HG03342 (cell line): ENCODE measurements around the gene TMEM88.

Experiments
- ATAC-seq: cut with Tn5 transposase; IDR thresholded peaks from one replicate; pipeline ENCODE4 v1.9.1; 2021; ENCODE audit warnings: mild to moderate bottlenecking, moderate library complexity; ENCODE audit not compliant: unreplicated experiment

Gene TMEM88

DNA sequence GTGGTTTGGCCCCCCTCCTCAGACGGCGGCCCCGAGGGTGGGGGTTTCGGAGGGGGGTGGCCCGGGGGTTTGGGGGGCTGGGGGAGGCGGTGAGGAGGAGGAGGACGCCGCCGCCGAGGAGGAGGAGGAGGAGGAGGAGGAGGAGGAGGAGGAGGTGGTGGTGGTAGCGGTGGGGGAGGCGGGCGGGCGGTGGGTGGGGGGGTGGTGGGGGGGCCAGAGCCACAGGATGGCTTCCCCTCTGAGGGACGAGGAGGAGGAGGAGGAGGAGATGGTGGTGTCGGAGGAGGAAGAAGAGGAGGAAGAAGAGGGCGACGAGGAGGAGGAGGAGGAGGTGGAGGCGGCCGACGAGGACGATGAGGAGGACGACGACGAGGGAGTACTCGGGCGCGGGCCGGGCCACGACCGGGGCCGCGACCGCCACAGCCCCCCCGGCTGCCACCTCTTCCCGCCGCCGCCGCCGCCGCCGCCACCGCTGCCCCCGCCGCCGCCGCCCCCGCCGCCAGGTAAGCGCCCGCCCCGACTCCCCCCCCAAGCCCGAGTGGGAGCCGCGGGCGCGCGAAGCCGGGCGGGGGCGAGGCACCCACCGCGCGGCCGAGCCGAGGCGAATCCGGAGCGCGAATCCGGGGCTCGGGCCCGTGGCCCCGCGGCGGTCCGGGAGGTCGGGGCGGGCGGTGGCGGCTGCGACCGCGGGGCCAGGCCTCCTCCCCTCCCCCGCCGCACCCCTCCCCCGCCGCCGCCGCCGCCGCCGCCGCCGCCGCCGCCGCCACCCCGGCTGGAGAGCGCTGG lies 29.9 kb downstream of the TMEM88 start:
- ATAC-seq: no peak

DNA sequence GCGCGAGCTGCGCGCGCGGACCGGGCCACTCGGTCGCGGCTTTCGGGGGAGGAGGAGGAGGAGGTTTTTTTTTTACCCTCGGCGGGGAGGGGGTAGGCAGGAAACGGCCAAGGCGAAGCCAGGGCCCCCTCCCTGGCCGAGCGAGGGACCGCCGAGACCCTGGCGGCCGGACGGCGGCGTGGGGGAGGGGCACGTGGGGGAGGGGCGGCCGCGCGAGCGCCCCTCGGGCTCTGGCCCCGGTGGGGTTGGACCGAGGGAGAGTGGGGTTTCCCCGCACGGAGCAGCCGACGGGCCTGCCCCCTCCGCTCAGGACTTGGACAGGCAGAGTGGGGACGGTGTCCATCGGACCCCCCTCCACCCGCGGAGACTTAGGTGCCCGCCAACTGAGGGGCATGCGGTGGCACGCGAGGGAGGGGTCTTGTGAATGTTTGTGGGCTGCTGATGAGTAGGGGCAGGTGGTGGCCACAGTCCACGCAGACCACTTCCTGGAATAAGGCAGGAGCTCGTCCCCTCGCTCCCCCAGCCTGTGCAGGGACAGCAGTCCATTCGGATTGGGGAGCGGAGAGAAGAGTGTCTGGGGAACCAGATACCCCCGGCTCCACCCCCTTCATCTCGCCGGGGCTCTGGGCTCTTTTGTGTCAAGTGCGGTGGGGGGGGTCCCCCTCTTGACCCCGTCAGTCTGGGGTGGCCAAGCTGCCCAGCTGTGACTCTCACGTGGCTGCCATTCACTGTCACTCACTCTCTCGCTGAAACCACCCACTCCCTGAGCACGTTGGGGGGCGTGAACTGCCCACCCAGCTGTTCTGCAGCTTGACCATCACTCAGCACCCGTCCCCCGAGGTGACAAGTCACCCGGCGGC lies 30.7 kb downstream of the TMEM88 start:
- ATAC-seq: no peak

DNA sequence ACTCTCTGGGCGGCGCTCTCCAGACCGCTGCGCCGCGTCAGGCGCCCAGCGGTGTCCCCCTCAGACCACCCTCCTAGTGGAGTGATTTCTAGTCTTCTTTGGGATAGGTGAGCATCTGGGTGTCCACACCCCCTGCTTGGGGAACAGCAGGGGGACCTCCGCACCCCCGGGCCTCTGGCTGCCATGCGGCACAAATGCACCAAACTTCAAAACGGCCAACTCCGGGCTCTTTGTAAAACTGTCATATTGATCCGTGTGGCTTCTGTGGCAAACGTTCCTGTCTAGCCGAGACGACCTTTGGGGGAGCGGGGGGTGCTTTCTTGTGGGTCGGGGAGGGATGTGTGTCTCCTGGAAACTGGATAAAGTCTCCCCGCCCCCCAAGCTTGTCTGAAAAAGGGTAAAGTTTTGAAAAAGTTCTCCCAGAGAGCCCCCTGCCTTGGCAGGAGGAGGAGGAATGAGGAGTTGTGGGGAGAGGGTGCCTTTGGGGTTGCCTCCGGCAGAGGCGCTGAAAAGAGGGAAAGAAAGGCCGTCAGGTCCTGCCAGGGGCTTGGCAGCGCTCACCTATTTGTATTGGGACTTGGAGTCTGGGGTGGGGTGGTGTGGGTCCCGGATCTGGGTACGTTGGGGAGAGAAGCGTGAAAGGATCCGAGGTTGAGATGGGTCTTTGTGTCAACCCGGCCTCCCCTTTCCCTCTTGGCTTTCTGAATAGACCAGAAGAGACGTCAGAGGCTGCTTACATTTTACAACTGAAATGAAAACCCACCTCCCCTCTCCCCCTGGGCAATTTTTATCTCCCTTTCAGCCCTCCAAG lies 31.6 kb downstream of the TMEM88 start:
- no peak for ATAC-seq

DNA sequence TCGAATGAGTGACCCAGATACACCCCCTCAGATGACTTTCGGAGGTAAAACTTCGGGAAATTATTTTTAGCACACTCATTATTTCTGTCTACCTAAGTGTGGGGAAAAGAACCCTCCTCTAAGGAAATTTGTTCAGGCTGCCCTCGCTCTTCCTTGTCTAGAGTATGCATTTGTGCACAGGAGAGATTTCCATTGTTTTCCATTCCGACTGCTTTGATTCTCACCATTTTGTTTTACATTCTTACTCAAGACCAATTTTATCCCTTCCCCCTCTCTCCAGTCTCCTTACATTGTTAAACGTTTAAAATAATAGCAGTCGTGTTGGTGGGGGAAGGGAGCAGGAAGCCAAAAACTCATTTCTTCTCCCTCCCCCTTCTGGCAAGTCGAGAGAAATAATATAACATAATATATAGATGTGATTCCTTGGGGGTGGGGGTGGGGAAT lies 32.2 kb downstream of the TMEM88 start:
- no peak for ATAC-seq

DNA sequence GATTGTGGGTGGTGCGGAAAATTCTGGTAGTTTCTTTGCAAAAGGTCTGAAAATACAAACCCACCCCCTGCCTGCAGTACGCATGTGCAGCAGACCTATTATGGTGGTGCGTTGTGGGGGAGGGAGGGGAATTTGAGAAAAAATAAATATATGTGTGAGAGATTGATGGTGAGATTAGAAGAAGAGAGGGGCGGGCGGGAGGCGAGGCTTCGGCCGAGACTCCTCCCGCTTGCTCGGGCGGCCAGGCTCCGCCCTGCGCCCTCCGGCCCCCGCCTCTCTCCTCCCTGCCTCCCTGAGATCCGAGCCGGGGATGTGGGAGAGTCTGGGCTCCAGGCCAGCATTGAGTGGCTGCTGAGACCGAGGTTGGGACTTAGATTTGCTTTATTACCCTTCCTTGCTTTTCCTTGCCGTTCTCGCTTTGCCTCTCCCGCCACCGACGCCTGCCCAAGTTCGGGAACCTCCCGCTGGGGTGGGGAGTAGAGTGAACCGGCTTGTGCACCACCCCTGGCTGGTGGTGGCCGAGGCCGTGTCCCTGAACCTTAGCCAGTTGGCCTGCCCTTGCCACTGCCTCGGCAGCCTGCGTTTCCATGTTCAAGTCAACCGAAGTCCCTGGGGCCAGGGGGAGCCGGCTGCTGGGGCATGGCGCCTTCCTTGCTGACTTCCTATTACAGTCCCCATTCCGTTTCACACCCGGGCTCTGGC lies 32.8 kb downstream of the TMEM88 start:
- peak; percentile 46 for ATAC-seq

DNA sequence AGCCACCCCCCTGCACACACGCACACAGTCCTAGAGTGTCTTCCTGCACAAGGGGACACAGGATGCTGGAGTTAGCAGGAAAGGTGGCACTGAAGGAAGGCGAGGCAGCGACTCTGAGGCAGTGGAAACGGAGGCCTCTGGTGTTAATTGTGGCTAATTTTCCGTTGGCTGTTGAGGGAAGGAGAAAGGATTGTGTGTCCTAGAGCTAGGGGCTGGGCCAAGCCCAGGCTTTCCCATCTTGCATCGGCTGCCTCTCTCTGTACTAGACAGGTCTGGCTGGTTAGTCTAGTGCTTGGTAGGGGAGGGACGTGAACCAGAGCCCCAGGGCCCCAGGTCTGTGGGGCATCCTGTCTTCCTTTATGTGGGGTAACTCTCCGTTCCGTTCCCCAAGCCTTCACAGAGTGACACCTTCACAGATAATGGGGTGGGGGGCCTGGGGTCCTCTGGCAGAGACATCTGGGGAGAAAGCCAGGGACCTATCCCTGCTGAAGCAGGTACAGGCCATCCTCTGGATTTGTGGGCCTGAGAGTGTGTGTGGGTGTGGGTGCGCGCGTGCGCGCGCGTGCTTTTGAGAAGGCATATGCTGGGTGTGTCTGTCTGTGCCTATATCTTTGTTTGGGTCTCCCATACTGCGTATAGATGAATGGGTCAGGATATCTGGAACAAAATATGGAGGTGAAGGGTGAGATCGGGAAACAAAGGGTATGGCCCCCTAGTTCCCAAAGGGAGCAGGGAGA lies 33.5 kb downstream of the TMEM88 start, which contains the start of gene CHD3:
CHD3 (plus strand) TSS at position 606 of the 737 bp plus-strand sequence. CDS start 212 bp downstream, outside the sequence.
- no peak for ATAC-seq

DNA sequence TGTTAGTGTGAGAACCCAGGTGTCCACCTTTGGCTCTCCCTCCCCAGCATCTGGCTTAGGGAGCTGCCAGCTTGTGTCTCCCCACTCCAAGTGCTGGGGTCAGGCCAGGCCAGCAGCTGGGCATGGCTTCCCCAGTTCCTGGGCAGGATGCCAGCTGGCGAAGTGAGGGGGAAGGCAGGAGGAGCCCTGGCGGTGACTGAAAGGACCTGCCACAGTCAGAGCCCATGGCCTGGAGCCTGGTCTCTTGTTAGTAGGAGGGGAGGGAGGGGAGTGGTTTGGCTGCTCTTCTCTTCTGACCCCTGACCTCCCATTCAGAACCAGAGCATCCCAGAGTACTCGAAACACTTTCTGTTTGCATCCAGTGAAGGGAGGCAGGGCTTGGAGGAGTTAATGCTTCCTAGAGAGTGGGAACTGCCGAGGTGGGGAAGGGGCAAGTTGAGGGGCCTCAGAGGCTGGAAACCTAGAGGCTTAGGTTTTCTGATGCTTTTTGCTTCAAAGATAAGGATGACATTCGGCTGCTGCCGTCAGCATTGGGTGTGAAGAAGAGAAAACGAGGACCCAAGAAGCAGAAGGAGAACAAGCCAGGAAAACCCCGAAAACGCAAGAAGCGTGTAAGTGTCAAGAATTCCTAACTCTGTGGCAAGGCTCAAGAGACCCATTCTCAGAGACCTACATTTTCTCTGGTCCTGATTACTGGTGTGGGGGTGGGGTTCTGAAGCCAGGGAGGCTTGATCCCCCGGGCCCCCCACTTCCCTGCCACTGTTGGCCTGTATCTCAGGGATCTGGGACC lies 34.5 kb downstream of the TMEM88 start:
- no peak for ATAC-seq

DNA sequence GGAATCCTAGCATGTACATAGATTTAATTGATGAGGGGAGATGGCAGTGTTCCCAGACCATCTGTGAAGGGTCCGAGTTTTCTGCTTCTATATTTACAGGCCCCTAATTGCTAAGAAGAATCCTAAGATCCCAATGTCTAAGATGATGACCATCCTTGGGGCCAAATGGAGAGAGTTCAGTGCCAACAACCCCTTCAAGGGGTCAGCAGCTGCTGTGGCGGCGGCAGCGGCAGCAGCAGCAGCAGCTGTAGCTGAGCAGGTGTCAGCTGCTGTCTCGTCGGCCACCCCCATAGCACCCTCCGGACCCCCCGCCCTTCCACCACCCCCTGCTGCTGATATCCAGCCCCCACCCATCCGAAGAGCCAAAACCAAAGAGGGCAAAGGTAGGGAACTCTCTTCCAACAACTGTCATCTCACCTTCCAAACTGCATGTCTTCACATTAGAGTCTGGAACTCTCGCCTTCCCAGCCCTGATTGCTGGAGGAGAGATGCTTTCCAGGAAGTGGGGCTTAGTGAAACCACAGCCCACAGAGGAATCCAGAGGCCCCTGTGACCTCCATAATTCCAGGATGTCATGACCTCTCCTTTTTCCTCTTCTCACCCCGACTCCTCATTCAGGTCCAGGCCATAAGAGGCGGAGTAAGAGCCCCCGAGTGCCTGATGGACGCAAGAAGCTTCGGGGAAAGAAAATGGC lies 38.5 kb downstream of the TMEM88 start:
- no peak for ATAC-seq

DNA sequence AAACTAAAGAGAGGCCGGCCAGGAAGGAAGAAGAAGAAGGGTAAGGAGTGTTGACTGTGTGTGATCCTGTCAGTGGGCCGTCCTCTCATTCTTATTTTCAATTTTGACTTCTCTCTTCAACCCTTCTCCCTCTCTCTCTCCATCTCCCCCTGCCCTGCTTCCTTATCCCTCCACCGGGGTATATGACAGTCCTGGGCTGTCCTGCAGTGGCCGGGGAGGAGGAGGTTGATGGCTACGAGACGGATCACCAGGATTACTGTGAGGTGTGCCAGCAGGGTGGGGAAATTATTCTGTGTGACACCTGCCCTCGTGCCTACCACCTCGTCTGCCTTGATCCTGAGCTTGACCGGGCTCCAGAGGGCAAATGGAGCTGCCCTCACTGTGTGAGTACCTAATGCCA lies 39.4 kb downstream of the TMEM88 start:
- no peak for ATAC-seq

DNA sequence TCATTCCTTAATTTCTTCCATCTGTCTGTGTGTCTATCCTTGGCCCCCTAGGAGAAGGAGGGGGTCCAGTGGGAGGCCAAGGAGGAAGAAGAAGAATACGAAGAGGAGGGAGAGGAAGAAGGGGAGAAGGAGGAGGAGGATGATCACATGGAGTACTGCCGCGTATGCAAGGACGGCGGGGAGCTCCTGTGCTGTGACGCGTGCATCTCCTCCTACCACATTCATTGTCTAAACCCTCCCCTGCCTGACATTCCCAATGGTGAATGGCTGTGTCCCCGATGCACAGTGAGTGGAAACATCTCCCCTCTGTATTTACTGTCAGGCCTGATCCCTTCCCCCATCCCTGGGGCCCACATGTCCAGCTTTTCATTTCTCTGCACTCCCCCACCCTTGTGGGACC lies 40.0 kb downstream of the TMEM88 start:
- ATAC-seq: no peak

DNA sequence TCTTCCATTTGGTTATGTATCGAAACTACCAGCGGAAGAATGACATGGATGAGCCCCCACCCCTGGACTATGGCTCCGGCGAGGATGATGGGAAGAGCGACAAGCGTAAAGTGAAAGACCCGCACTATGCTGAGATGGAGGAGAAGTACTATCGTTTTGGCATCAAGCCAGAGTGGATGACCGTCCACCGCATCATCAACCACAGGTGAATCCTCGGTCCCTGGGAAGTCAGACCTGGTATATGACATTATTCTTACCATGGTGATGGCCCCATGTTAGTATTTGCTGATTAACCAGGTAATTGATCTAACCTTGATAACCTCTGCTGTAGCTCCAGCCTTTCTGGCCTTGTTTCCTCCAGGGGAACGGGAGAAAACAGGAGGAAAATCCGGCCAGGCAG lies 42.2 kb downstream of the TMEM88 start:
- no peak for ATAC-seq

DNA sequence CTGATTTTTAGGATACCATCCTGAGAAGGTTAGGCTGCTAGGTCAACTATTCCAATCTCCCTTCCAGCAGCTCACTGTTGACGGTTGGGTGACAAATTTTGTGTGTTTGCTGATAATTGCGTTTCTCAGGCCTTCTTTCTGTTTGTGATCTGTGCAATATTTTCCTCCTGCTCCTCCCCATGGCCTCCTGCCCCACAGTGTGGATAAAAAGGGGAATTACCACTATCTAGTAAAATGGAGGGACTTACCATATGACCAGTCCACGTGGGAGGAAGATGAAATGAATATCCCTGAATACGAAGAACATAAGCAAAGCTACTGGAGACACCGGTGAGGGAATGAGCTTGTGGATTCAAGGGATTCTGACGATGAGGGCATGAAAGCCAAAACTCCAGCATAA lies 42.9 kb downstream of the TMEM88 start:
- ATAC-seq: no peak

DNA sequence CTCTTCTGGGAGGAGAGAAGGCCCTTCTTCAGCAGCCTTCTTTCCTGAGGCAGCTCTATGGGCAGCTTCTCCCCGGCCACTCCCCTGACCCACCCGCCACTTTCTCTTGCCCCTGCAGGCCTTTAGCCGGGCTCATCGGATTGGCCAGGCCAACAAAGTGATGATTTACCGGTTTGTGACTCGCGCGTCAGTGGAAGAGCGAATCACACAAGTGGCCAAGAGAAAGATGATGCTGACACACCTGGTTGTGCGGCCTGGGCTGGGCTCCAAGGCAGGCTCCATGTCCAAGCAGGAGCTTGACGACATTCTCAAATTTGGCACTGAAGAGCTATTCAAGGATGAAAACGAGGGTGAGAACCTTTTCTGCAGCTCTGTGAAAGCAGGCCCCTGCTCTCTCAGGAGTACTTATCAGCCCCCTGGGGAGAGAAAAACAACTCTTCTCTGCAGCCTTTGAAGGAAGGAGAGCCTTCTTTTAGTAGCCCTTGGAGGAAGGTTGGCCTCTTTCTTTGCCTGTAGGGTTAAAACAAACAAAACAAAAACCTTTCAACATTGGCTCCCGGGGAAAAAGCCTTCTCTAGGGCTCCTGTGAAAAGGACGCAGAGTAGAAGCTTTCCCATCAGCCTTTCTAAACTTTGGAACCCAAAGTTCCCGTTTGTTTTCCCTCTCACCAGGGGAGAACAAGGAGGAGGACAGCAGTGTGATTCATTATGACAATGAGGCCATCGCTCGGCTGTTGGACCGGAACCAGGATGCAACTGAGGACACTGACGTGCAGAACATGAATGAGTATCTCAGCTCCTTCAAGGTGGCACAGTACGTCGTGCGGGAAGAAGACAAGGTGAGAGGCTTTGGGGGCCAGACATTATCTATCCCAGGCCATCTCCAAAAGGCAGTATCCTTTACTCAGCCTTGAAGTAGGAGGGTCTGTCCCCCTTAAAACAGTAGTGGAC lies 48.6 kb downstream of the TMEM88 start:
- no peak for ATAC-seq
